PC-3 (cell line): Measurements from ENCODE around the gene GALNT13.

ENCODE experiments used
- EZH2 ChIP-seq: fragments of 300-600 bp; sonication (generic); IDR thresholded peaks from one replicate; pipeline ENCODE4 v1.6.1; 2017; ENCODE audit warnings: antibody characterized with exemption, mild to moderate bottlenecking, low read length; ENCODE audit not compliant: unreplicated experiment
- EZH2phosphoT487 ChIP-seq: fragments of 300-600 bp; sonication (generic); IDR thresholded peaks from 2 replicates; pipeline ENCODE4 v1.6.1; 2018; ENCODE audit warnings: mild to moderate bottlenecking, antibody characterized with exemption, low read length, borderline replicate concordance

GRCh38 chr2:154497019-154497418 is 625.3 kb downstream of the GALNT13 start:
- TF ChIP-seq EZH2phosphoT487 (no peak), EZH2 (no peak)
